Measurements from ENCODE around the gene NCK2.

NCK2 gene

DNA sequence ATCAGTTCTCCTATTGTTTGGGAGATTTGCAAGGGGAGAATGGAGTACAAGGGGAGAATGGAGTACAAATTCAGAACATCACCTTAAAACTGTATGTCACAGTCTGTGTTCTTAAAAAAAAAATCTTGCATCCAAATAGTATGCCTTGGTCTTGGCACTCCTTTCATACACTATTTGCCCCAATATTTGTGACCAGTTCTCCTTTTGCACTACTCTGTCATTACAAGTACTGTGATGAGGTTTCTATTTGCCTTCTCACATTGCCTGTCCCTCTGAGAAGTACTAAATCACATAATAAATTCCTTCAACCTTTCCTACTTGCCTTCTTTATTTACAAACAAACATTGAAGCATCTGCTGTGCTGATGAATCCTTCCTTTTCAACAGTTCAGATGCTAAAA lies 36.0 kb upstream of the NCK2 start:
- no peaks in the 10 kb centered on the region for H3K79me1 ChIP-seq (ENCODE audit: low read depth, low read length)
- no peak overlapping the region for H3K18ac ChIP-seq (ENCODE audit: low read length)
- H3K4ac ChIP-seq (ENCODE audit: low read length) = no peak overlapping the region
- no peak overlapping the region for H2BK120ac ChIP-seq (ENCODE audit: low read depth, low read length)
- no peak overlapping the region for H4K8ac ChIP-seq (ENCODE audit: low read depth, low read length)
- DNase-seq (ENCODE audit: low spot score) = no peak
- H3K4me2 ChIP-seq (ENCODE audit: insufficient read depth, low read length, poor library complexity, severe bottlenecking) = no peak overlapping the region
- no peaks in the 10 kb centered on the region for H3K36me3 ChIP-seq (replicated peaks in 1 of 2; ENCODE audit: control insufficient read depth in 2 of 2, insufficient read depth in 2 of 2, low read length in 2 of 2)
- no peak overlapping the region for H3K23ac ChIP-seq (ENCODE audit: low read depth, low read length, poor library complexity)
- no peak overlapping the region for H2AFZ ChIP-seq (ENCODE audit: low read length)
- H3K9me3 ChIP-seq (replicated peaks in 1 of 2; ENCODE audit: control insufficient read depth in 2 of 2, insufficient read depth in 1 of 2, low read depth in 1 of 2, low read length in 2 of 2) = no peaks in the 10 kb centered on the region
- no peak overlapping the region for H2BK12ac ChIP-seq (ENCODE audit: low read length)
- no peak overlapping the region for H4K91ac ChIP-seq (ENCODE audit: low read depth, low read length, poor library complexity)
- H3K4me1 ChIP-seq (ENCODE audit: control insufficient read depth in 2 of 2, insufficient read depth in 1 of 2, low read depth in 1 of 2, low read length in 2 of 2) = peaks cover 7% of the 10 kb centered on the region in 2 donors
- H3K27ac ChIP-seq (replicated peaks; ENCODE audit: low read length) = no peak overlapping the region
- no peak overlapping the region for H2BK15ac ChIP-seq (ENCODE audit: low read length)
- no peak overlapping the region for H3K4me3 ChIP-seq (ENCODE audit: low read length in 2 of 2)
- H2BK5ac ChIP-seq (ENCODE audit: low read length) = no peak overlapping the region
- no peaks in the 10 kb centered on the region for H3K27me3 ChIP-seq (ENCODE audit: control insufficient read depth in 3 of 3, insufficient read depth in 3 of 3, low read depth in 1 of 3, low read length in 3 of 3)
- H2AK5ac ChIP-seq (ENCODE audit: low read depth, low read length) = no peak overlapping the region
- no peak overlapping the region for H3K9ac ChIP-seq (ENCODE audit: low read depth, low read length, poor library complexity)
- no peak overlapping the region for H3K14ac ChIP-seq (ENCODE audit: low read length)

DNA sequence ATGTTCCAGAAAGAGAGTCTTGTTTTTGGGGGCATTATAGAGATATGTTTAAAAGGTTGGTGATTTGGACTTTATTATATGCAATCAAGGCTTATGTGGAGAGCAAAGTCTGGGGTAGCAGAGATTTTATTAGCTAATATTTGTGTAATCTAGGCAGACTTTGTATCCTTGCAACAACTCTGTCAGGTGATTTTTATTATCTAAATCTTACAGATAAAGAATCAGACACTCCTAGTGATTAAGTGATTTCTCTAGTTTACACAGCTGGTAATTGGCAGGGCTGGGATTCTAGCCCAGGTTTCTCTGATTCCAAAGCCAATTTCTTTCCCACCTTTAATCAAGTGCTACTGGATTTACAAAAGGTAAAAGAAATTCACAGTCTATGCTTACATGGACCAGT lies 33.3 kb upstream of the NCK2 start:
- no peak overlapping the region for H3K23ac ChIP-seq (ENCODE audit: low read depth, low read length, poor library complexity)
- H2BK120ac ChIP-seq (ENCODE audit: low read depth, low read length) = no peak overlapping the region
- no peaks in the 10 kb centered on the region for H3K79me1 ChIP-seq (ENCODE audit: low read depth, low read length)
- H2AFZ ChIP-seq (ENCODE audit: low read length) = no peak overlapping the region
- no peak for DNase-seq (ENCODE audit: low spot score)
- H3K18ac ChIP-seq (ENCODE audit: low read length) = no peak overlapping the region
- no peak overlapping the region for H3K4me2 ChIP-seq (ENCODE audit: insufficient read depth, low read length, poor library complexity, severe bottlenecking)
- no peaks in the 10 kb centered on the region for H3K27me3 ChIP-seq (ENCODE audit: control insufficient read depth in 3 of 3, insufficient read depth in 3 of 3, low read depth in 1 of 3, low read length in 3 of 3)
- no peak overlapping the region for H3K27ac ChIP-seq (replicated peaks; ENCODE audit: low read length)
- no peak overlapping the region for H3K9ac ChIP-seq (ENCODE audit: low read depth, low read length, poor library complexity)
- H2AK5ac ChIP-seq (ENCODE audit: low read depth, low read length) = no peak overlapping the region
- H4K91ac ChIP-seq (ENCODE audit: low read depth, low read length, poor library complexity) = no peak overlapping the region
- H2BK5ac ChIP-seq (ENCODE audit: low read length) = no peak overlapping the region
- H3K14ac ChIP-seq (ENCODE audit: low read length) = no peak overlapping the region
- H3K9me3 ChIP-seq (replicated peaks in 1 of 2; ENCODE audit: control insufficient read depth in 2 of 2, insufficient read depth in 1 of 2, low read depth in 1 of 2, low read length in 2 of 2) = peaks cover 0 to 4% of the 10 kb centered on the region in 2 donors
- no peak overlapping the region for H2BK12ac ChIP-seq (ENCODE audit: low read length)
- no peak overlapping the region for H3K4ac ChIP-seq (ENCODE audit: low read length)
- H3K4me3 ChIP-seq (ENCODE audit: low read length in 2 of 2) = no peak overlapping the region
- no peak overlapping the region for H2BK15ac ChIP-seq (ENCODE audit: low read length)
- no peaks in the 10 kb centered on the region for H3K36me3 ChIP-seq (replicated peaks in 1 of 2; ENCODE audit: control insufficient read depth in 2 of 2, insufficient read depth in 2 of 2, low read length in 2 of 2)
- peaks cover 7% of the 10 kb centered on the region in 2 donors for H3K4me1 ChIP-seq (ENCODE audit: control insufficient read depth in 2 of 2, insufficient read depth in 1 of 2, low read depth in 1 of 2, low read length in 2 of 2)
- H4K8ac ChIP-seq (ENCODE audit: low read depth, low read length) = no peak overlapping the region

DNA sequence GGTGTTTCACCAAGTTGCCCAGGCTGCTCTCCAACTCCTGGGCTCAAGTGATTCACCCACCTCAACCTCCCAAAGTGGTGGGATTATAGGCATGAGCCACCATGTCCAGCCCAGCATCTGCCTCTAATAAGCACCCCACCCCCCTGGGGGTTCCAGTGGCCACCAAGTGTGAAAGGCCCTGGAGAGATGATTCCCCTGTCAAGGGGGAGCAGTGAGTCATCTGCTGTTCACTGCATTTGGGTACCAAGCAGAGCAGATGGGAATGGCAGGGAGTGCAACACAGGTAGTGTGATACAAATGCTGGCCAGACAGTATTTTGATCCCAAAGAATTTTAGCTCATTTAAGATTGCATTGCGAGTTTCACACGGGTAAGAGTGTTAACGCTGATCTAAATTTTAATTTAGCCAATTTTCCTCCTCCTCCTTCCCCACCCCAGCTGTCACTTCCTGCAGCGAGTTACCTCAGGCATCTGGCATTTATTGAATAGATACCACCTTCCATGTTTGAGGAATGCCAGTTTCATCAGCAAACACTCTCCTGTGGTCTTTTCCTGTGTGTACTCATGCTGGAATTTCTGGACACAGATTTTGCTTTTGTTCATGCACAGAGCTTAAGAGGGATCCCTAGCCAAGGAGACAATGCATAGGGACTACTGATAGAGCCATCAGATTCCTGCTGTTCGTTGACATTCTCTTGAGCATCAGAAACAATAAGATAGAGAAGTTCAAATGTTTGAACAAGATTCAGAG lies 32.4 kb upstream of the NCK2 start:
- no peak overlapping the region for H3K27ac ChIP-seq (replicated peaks; ENCODE audit: low read length)
- no peak overlapping the region for H2BK5ac ChIP-seq (ENCODE audit: low read length)
- WGBS, 2 donors (ENCODE audit: extremely low coverage in 2 of 2, insufficient read length in 2 of 2, insufficient replicate concordance in 1 of 2) = no CpG with 5 or more reads among the region's 5 CpGs
- H4K91ac ChIP-seq (ENCODE audit: low read depth, low read length, poor library complexity) = no peak overlapping the region
- H3K27me3 ChIP-seq (ENCODE audit: control insufficient read depth in 3 of 3, insufficient read depth in 3 of 3, low read depth in 1 of 3, low read length in 3 of 3) = no peaks in the 10 kb centered on the region
- H3K79me1 ChIP-seq (ENCODE audit: low read depth, low read length) = no peaks in the 10 kb centered on the region
- H3K18ac ChIP-seq (ENCODE audit: low read length) = no peak overlapping the region
- H3K23ac ChIP-seq (ENCODE audit: low read depth, low read length, poor library complexity) = peak overlapping the region; percentile 26
- no peak overlapping the region for H3K9ac ChIP-seq (ENCODE audit: low read depth, low read length, poor library complexity)
- H3K14ac ChIP-seq (ENCODE audit: low read length) = no peak overlapping the region
- H2BK120ac ChIP-seq (ENCODE audit: low read depth, low read length) = no peak overlapping the region
- no peak overlapping the region for H3K4me2 ChIP-seq (ENCODE audit: insufficient read depth, low read length, poor library complexity, severe bottlenecking)
- no peak overlapping the region for H3K4me3 ChIP-seq (ENCODE audit: low read length in 2 of 2)
- H2BK12ac ChIP-seq (ENCODE audit: low read length) = no peak overlapping the region
- H2BK15ac ChIP-seq (ENCODE audit: low read length) = no peak overlapping the region
- H4K8ac ChIP-seq (ENCODE audit: low read depth, low read length) = no peak overlapping the region
- H3K9me3 ChIP-seq (replicated peaks in 1 of 2; ENCODE audit: control insufficient read depth in 2 of 2, insufficient read depth in 1 of 2, low read depth in 1 of 2, low read length in 2 of 2) = peaks cover 0 to 4% of the 10 kb centered on the region in 2 donors
- H3K4ac ChIP-seq (ENCODE audit: low read length) = no peak overlapping the region
- no peaks in the 10 kb centered on the region for H3K36me3 ChIP-seq (replicated peaks in 1 of 2; ENCODE audit: control insufficient read depth in 2 of 2, insufficient read depth in 2 of 2, low read length in 2 of 2)
- H3K4me1 ChIP-seq (ENCODE audit: control insufficient read depth in 2 of 2, insufficient read depth in 1 of 2, low read depth in 1 of 2, low read length in 2 of 2) = peaks cover 7% of the 10 kb centered on the region in 2 donors
- DNase-seq (ENCODE audit: low spot score) = no peak
- no peak overlapping the region for H2AK5ac ChIP-seq (ENCODE audit: low read depth, low read length)
- no peak overlapping the region for H2AFZ ChIP-seq (ENCODE audit: low read length)

DNA sequence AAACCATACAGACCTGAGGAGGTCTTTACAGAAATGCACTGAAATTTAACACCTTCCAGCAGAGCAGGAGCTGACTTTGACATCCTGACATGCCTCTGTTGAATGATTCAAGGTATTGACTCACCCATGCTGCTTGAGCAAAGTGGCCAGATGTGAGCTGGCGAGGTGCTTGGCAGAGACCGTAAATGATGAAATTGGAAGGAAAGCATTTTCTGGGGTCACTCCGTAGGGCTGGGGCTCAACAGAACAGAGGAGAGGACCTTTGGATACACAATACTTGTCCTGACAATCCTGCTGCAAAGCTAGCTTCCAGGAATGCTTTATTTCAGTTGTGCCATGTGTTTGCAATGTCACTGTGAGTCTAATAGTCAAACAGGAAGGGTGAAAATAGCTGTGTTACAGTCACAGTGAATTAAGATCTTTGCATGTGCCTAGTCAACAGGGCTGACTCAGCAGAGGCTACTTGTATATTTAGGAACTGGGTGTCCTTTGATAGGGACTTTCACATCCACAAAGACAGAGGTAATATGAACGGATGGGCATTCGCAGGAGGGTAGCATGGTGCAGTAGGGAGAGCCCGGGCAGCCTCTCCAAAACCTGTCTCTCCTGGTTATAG lies 31.6 kb upstream of the NCK2 start:
- Histone ChIP-seq H4K8ac (ENCODE audit: low read depth, low read length) (no peak overlapping the region), H3K4me2 (ENCODE audit: insufficient read depth, low read length, poor library complexity, severe bottlenecking) (no peak overlapping the region), H3K18ac (ENCODE audit: low read length) (no peak overlapping the region), H3K27me3 (ENCODE audit: control insufficient read depth in 3 of 3, insufficient read depth in 3 of 3, low read depth in 1 of 3, low read length in 3 of 3) (no peaks in the 10 kb centered on the region), H3K9me3 (replicated peaks in 1 of 2; ENCODE audit: control insufficient read depth in 2 of 2, insufficient read depth in 1 of 2, low read depth in 1 of 2, low read length in 2 of 2) (peaks cover 0 to 4% of the 10 kb centered on the region in 2 donors), H3K14ac (ENCODE audit: low read length) (no peak overlapping the region), H3K23ac (ENCODE audit: low read depth, low read length, poor library complexity) (no peak overlapping the region), H3K9ac (ENCODE audit: low read depth, low read length, poor library complexity) (no peak overlapping the region), H3K79me1 (ENCODE audit: low read depth, low read length) (no peaks in the 10 kb centered on the region), H2BK120ac (ENCODE audit: low read depth, low read length) (no peak overlapping the region), H3K36me3 (replicated peaks in 1 of 2; ENCODE audit: control insufficient read depth in 2 of 2, insufficient read depth in 2 of 2, low read length in 2 of 2) (no peaks in the 10 kb centered on the region), H3K4me3 (ENCODE audit: low read length in 2 of 2) (no peak overlapping the region), H4K91ac (ENCODE audit: low read depth, low read length, poor library complexity) (no peak overlapping the region), H2AFZ (ENCODE audit: low read length) (no peak overlapping the region), H2BK15ac (ENCODE audit: low read length) (no peak overlapping the region), H3K4ac (ENCODE audit: low read length) (no peak overlapping the region), H3K4me1 (ENCODE audit: control insufficient read depth in 2 of 2, insufficient read depth in 1 of 2, low read depth in 1 of 2, low read length in 2 of 2) (peaks cover 7% of the 10 kb centered on the region in 2 donors), H2BK5ac (ENCODE audit: low read length) (no peak overlapping the region), H2AK5ac (ENCODE audit: low read depth, low read length) (no peak overlapping the region), H3K27ac (replicated peaks; ENCODE audit: low read length) (no peak overlapping the region), H2BK12ac (ENCODE audit: low read length) (no peak overlapping the region)
- DNase-seq (ENCODE audit: low spot score) = no peak
- WGBS, 2 donors (ENCODE audit: extremely low coverage in 2 of 2, insufficient read length in 2 of 2, insufficient replicate concordance in 1 of 2) = no CpG with 5 or more reads among the region's 6 CpGs
